Measurements from ENCODE around the gene VIPR1.
A peak's percentile ranks its signal among the peaks of the same experiment; 100 is the strongest.

The VIPR1 gene

DNA sequence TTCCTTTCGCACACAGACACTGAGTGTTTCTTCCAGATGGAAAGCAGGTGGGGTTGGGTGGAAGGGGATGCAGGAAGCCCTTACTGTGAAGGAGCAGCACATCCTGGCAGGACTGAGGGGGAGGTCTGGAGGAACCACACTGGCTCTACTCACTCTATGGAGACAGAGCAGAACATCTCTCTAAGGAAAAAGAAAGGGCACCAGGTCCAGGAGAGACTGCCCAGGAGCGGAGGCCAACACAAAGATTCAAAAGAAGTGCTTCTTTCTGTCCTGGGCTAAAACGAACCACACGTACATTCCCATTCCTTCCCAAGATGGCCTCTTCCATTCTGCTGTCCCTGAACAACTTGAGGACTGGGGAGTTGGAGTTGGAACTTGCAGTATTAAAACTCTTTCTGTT, 13.8 kb upstream of the VIPR1 start:
- Histone ChIP-seq H3K9me3 (replicated peaks; ENCODE audit: insufficient read depth, low read length) (no peaks in the 10 kb centered on the region), H3K27ac (ENCODE audit: low read length) (no peak overlapping the region), H3K9me2 (replicated peaks; ENCODE audit: insufficient read depth, low read length) (no peaks in the 10 kb centered on the region), H3K79me2 (ENCODE audit: low read length) (no peaks in the 10 kb centered on the region), H3K36me3 (replicated peaks; ENCODE audit: insufficient read depth, low read length) (no peaks in the 10 kb centered on the region), H3K27me3 (replicated peaks; ENCODE audit: insufficient read depth, low read length) (no peaks in the 10 kb centered on the region), H4K20me1 (ENCODE audit: insufficient read depth, low read length) (no peaks in the 10 kb centered on the region), H2AFZ (ENCODE audit: low read length) (no peak overlapping the region), H3K9ac (ENCODE audit: low read length) (no peak overlapping the region), H3K4me1 (ENCODE audit: low read length) (peaks cover 61% of the 10 kb centered on the region), H3F3A (ENCODE audit: insufficient read depth, low read length) (peaks cover 8% of the 10 kb centered on the region; the same call in 1 of the 2 replicates), H3K4me2 (ENCODE audit: low read depth, low read length) (no peak overlapping the region), H3K4me3 (ENCODE audit: low read length) (no peak overlapping the region)
- TF ChIP-seq CTCF (IDR thresholded peaks at IDR 0.05; ENCODE audit: low read length), result no peak
- TF ChIP-seq EZH2 (optimal IDR thresholded peaks at IDR 0.05; ENCODE audit: low read depth, low read length), result no peak
- no peak for TF ChIP-seq EZH2phosphoT487 (IDR thresholded peaks at IDR 0.05; ENCODE audit: low read length)
- DNase-seq, result no peak

DNA sequence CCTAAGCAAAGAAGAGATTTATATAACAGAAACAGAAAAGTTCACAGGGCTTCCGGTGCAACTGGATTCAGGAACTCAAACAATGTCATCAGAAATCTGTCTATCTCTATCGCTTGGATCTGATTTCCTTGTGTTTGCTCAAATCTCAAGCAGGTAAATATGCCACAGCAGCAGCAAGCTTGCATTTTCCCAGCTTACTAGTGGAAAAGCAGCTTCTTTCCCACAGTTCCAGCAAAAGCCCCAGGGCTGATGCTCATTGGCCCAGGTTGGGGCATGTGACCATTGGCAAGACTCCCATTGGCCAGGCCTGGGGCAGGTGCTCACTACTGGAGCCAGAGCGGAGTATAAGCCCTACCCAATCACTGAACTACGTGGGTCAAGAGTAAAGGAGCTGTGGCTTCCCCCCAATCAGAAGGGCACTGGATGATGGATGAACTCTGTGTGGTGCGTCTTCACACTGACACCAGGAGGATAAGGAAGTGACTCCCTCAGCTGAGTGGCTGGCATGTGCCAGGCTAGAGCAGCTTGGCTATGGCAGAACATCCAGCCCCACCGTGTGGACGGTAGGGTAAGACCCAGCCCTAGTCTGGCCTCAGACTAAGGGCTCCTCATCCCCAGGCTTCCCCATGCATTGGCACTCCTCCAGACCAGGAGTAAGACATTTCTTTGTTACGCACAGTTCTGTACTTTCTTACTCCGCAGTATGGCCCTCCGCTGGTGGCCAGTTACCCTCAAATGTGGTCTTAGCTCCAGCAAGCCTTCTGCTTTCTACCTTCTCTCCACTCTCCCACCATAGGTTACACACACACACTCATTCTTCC, 13.1 kb upstream of the VIPR1 start:
- Histone ChIP-seq H3K79me2 (ENCODE audit: low read length) (no peaks in the 10 kb centered on the region), H3K4me2 (ENCODE audit: low read depth, low read length) (peak overlapping the region; percentile 58), H3F3A (ENCODE audit: insufficient read depth, low read length) (peaks cover 8% of the 10 kb centered on the region; the same call in 1 of the 2 replicates), H3K9me3 (replicated peaks; ENCODE audit: insufficient read depth, low read length) (no peaks in the 10 kb centered on the region), H3K9me2 (replicated peaks; ENCODE audit: insufficient read depth, low read length) (no peaks in the 10 kb centered on the region), H3K36me3 (replicated peaks; ENCODE audit: insufficient read depth, low read length) (no peaks in the 10 kb centered on the region), H4K20me1 (ENCODE audit: insufficient read depth, low read length) (no peaks in the 10 kb centered on the region), H3K4me3 (ENCODE audit: low read length) (no peak overlapping the region), H3K9ac (ENCODE audit: low read length) (peak overlapping the region; percentile 31; the same call in 1 of the 2 replicates), H3K27me3 (replicated peaks; ENCODE audit: insufficient read depth, low read length) (no peaks in the 10 kb centered on the region), H2AFZ (ENCODE audit: low read length) (peak overlapping the region; percentile 46), H3K27ac (ENCODE audit: low read length) (peak overlapping the region; percentile 89), H3K4me1 (ENCODE audit: low read length) (peaks cover 54% of the 10 kb centered on the region)
- TF ChIP-seq EZH2phosphoT487 (IDR thresholded peaks at IDR 0.05; ENCODE audit: low read length), result no peak
- no peak for TF ChIP-seq EZH2 (optimal IDR thresholded peaks at IDR 0.05; ENCODE audit: low read depth, low read length)
- no peak for TF ChIP-seq CTCF (IDR thresholded peaks at IDR 0.05; ENCODE audit: low read length)
- DNase-seq, result no peak

DNA sequence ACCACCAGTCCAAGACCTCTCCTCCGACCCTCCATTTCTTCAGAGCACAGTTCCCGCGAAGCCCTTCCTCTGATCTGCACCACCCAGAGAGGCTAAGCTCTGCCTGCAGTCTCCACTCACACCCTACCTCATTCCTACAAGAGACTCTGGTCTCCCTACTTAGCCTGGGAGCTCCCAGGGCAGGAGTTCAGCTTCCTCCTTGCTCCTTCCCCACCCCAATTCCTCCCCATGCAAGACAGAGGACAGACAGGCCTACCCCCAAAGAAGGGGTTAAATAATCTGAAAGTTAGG, 12.6 kb upstream of the VIPR1 start:
- no peaks in the 10 kb centered on the region for H4K20me1 ChIP-seq (ENCODE audit: insufficient read depth, low read length)
- H3K9me3 ChIP-seq (replicated peaks; ENCODE audit: insufficient read depth, low read length), result no peaks in the 10 kb centered on the region
- H3K9ac ChIP-seq (ENCODE audit: low read length), result peak overlapping the region; percentile 31
- DNase-seq, result no peak
- TF ChIP-seq EZH2phosphoT487 (IDR thresholded peaks at IDR 0.05; ENCODE audit: low read length) (no peak), CTCF (IDR thresholded peaks at IDR 0.05; ENCODE audit: low read length) (no peak), EZH2 (optimal IDR thresholded peaks at IDR 0.05; ENCODE audit: low read depth, low read length) (no peak)
- H2AFZ ChIP-seq (ENCODE audit: low read length), result peak overlapping the region; percentile 46
- H3K36me3 ChIP-seq (replicated peaks; ENCODE audit: insufficient read depth, low read length), result no peaks in the 10 kb centered on the region; the same call in 1 of the 2 replicates
- H3K27me3 ChIP-seq (replicated peaks; ENCODE audit: insufficient read depth, low read length), result no peaks in the 10 kb centered on the region
- peaks cover 8% of the 10 kb centered on the region; the same call in 1 of the 2 replicates for H3F3A ChIP-seq (ENCODE audit: insufficient read depth, low read length)
- H3K9me2 ChIP-seq (replicated peaks; ENCODE audit: insufficient read depth, low read length), result no peaks in the 10 kb centered on the region
- no peaks in the 10 kb centered on the region for H3K79me2 ChIP-seq (ENCODE audit: low read length)
- H3K4me2 ChIP-seq (ENCODE audit: low read depth, low read length), result peak overlapping the region; percentile 58
- H3K4me3 ChIP-seq (ENCODE audit: low read length), result no peak overlapping the region
- peak overlapping the region; percentile 89 for H3K27ac ChIP-seq (ENCODE audit: low read length)
- peaks cover 50% of the 10 kb centered on the region for H3K4me1 ChIP-seq (ENCODE audit: low read length)
